ENCODE results near the gene CDH15.
A peak's percentile ranks its signal among the peaks of the same experiment; 100 is the strongest.
"Not testable (repeated sequence)": the region's sequence is repeated elsewhere in the genome, so short reads cannot be mapped to it uniquely, and the experiment has no call there.

The CDH15 gene

DNA sequence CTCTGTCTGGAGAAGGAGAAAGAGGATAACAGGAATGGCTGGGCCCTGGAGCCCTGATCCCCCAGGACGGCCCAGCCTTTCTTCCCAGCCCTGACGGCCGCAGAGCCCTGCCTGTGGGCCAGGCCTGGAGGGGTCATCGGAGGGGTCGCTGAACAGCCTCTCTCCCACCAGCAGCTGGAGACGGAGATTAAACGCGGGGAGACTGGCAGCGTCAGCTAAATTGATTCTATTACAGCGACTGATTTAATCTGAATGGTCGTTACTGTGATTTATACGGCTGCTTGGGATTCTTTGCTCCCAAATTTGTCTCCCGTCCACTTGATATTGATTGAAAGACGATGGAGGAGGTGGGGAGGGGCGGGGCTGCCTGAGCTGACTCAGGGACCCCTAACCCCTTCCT lies 7.1 kb upstream of the CDH15 start:
- no peak for DNase-seq (ENCODE audit: low read depth)
- TF ChIP-seq, protein P1, sequence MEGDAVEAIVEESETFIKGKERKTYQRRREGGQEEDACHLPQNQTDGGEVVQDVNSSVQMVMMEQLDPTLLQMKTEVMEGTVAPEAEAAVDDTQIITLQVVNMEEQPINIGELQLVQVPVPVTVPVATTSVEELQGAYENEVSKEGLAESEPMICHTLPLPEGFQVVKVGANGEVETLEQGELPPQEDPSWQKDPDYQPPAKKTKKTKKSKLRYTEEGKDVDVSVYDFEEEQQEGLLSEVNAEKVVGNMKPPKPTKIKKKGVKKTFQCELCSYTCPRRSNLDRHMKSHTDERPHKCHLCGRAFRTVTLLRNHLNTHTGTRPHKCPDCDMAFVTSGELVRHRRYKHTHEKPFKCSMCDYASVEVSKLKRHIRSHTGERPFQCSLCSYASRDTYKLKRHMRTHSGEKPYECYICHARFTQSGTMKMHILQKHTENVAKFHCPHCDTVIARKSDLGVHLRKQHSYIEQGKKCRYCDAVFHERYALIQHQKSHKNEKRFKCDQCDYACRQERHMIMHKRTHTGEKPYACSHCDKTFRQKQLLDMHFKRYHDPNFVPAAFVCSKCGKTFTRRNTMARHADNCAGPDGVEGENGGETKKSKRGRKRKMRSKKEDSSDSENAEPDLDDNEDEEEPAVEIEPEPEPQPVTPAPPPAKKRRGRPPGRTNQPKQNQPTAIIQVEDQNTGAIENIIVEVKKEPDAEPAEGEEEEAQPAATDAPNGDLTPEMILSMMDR (conservative IDR thresholded peaks at IDR 0.05; ENCODE audit: low read length): no peak
- H3K4me3 ChIP-seq (ENCODE audit: low read length): no peak overlapping the region

DNA sequence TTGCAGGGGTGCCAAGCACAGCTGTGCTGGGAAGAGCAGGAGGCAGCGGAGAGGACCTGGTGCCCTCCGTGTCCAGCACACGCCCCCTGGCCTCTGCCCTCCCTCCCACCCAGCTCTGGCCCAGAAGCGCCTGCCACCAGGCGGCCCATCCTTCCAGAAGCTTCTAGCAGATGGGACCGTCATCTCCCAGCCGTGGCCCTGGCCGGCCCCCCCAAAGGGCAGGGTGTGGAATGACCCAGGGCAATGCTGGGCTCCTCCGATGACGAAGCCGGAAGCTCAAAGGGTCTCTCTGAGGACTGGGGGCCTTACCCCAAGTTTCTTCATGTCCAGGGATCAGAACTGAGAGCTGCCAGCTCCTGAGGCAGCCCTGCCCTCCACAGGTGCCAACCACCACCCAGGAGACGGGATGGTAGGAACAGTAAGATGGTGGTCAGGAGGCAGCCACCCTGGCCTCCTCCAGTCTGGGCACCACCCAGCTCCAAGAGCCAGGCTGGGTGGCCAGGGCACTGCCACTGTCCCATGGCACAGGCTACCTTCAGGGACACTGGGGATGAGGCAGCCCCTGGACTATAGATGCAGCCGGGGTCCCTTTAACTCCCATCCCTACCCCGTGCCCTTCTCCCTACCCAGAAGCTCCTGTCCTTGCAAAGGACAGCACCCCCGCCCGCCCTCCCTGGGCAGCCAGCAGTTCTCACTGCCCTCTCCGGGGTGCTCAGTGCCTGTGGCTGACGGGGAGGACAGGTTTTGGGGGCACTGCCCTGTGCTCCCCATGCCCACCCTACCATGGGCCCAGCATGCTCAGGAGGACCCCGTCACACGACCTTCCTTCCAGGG lies 6.5 kb upstream of the CDH15 start:
- DNase-seq (ENCODE audit: low read depth): no peak

GRCh38 chr16:89165681-89165979 lies 5.9 kb upstream of the CDH15 start:
- not testable (repeated sequence) for H3K4me3 ChIP-seq (ENCODE audit: low read length); DNase-seq (ENCODE audit: low read depth)

More for the DNA sequence above, 6.5 kb upstream of the CDH15 start:
- H3K4me3 ChIP-seq (ENCODE audit: low read length): no peak overlapping the region
- TF ChIP-seq, protein P1 (conservative IDR thresholded peaks at IDR 0.05; ENCODE audit: low read length): no peak

- H3K4me3 ChIP-seq (ENCODE audit: low read length): no peak overlapping the region
- TF ChIP-seq, protein P1 (conservative IDR thresholded peaks at IDR 0.05; ENCODE audit: low read length): no peak
- no peak for DNase-seq (ENCODE audit: low read depth)
Measured at GRCh38 chr16:89166696-89167424, 4.7 kb upstream of the CDH15 start.

DNA sequence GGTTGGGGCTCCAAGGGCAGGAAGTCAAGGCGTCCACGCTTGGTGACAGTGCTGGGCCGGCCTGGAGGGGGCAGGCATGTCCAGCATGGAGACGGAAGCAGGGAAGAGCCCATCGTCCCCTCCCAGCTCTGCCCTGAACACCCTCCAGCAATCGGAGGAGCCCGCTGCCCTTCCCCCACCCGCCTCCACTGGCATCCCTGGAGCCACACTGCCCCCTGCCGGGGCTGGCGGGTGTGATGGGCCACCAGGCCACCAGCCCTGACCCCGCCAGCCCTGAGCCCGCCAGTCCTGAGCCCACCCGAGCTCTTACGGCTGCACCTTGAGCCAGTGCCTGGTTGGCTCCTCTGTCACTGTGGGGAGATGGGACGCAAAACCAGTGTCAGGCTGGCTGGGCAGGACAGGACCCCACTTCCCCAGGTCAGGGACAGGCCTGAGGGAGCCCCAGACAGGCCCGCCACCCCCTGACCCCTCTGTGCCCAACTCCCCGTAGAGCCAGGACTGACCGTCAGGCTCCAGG lies 4.1 kb upstream of the CDH15 start:
- no peak overlapping the region for H3K4me3 ChIP-seq (ENCODE audit: low read length)
- TF ChIP-seq, protein P1 (conservative IDR thresholded peaks at IDR 0.05; ENCODE audit: low read length): peak; percentile 69
- DNase-seq (ENCODE audit: low read depth): peak; percentile 68

DNA sequence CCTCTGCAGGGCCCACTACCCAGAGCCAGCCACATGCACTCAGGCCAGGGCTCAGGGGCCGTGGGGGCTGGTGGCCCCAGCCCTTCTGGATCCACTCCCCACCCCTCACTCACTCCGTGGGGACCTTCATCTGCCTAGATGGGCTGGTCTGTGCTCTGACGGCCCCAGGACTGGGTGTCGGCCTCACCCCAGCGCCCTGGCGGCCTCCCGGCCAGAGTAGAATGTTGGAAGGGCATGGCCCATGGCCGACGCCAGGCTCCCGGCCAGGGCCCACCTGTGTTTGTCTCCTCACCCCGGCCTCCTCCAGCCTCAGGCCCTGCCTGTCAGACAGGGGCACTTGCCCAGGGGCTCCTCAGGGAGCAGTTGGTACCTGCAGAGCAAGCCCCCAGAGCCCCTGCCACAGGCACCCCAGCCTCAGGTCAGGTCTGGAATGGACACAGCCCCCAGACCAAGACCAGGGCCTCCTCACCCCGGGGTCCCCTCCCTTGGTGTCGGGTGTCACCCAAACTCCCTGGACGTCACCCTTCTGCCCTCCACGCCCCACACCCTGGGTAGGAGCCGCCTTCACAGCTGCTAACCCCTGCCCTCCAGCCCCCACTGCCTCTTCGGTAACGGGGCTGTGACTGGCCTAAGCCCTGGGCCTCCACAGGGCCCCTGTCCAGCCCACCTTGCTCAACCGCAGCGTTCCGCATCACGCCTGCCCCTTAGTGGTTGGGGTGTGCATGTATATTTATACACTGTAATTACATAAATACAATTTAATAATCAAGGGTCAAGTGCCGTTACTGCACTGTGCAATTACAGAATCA lies 3.0 kb upstream of the CDH15 start:
- no peak overlapping the region for H3K4me3 ChIP-seq (ENCODE audit: low read length)
- TF ChIP-seq, protein P1 (conservative IDR thresholded peaks at IDR 0.05; ENCODE audit: low read length): no peak

GRCh38 chr16:89169778-89170177 lies 1.8 kb upstream of the CDH15 start:
- no peak overlapping the region for H3K4me3 ChIP-seq (ENCODE audit: low read length)
- TF ChIP-seq, protein P1 (conservative IDR thresholded peaks at IDR 0.05; ENCODE audit: low read length): no peak

More for the DNA sequence above, 3.0 kb upstream of the CDH15 start:
- no peak for DNase-seq (ENCODE audit: low read depth)

More at GRCh38 chr16:89169778-89170177, 1.8 kb upstream of the CDH15 start:
- DNase-seq (ENCODE audit: low read depth): no peak
